PFSK-1 (cell line): ENCODE measurements around the gene SFT2D2.

Experiments
- FOXP2 ChIP-seq: optimal IDR thresholded peaks from 2 replicates; pipeline ENCODE3; 2011; ENCODE audit warnings: borderline replicate concordance, control low read depth, inconsistent platforms; ENCODE audit not compliant: insufficient read depth; ENCODE audit errors: extremely low read length, extremely low read depth
- POLR2AphosphoS5 ChIP-seq: IDR thresholded peaks from 2 replicates; pipeline ENCODE4 v1.6.1; 2012; ENCODE audit warnings: low read depth, mild to moderate bottlenecking, control low read depth, low read length, moderate library complexity
- REST ChIP-seq, 2 experiments: IDR thresholded peaks; 2 replicates each; pipeline versions ENCODE4 v1.6.1 to v1.8.0; 2011 to 2012; ENCODE audit warnings: low read depth in 2 of 2, low read length in 2 of 2, control low read depth in 1 of 2, inconsistent platforms in 1 of 2, mild to moderate bottlenecking in 1 of 2, moderate library complexity in 1 of 2; ENCODE audit not compliant: insufficient read depth in 1 of 2
- SIN3A ChIP-seq: IDR thresholded peaks from 2 replicates; pipeline ENCODE4 v1.6.1; 2012; ENCODE audit warnings: mild to moderate bottlenecking, low read length, moderate library complexity, borderline replicate concordance; ENCODE audit not compliant: insufficient read depth
- TAF1 ChIP-seq: IDR thresholded peaks from 2 replicates; pipeline ENCODE4 v1.6.1; 2012; ENCODE audit warnings: low read length, control low read depth, borderline replicate concordance; ENCODE audit not compliant: insufficient read depth

Gene SFT2D2

GRCh38 chr1:168199056-168199455, 26.7 kb upstream of the SFT2D2 start:
- TF ChIP-seq SIN3A = no peak
- TF ChIP-seq TAF1 = no peak
- TF ChIP-seq REST (IDR thresholded peaks at IDR 0.05; ENCODE audit: insufficient read depth in 1 of 2, low read depth in 2 of 2, low read length in 2 of 2) = no peak
- TF ChIP-seq POLR2AphosphoS5 = no peak

- TF ChIP-seq FOXP2 (no peak), SIN3A (no peak), REST (IDR thresholded peaks at IDR 0.05; ENCODE audit: insufficient read depth in 1 of 2, low read depth in 2 of 2, low read length in 2 of 2) (no peak), POLR2AphosphoS5 (no peak), TAF1 (no peak)
These were observed 22.7 kb upstream of the SFT2D2 start for GRCh38 chr1:168202941-168203654.

GRCh38 chr1:168206111-168206510, 19.7 kb upstream of the SFT2D2 start:
- no peak for TF ChIP-seq REST (IDR thresholded peaks at IDR 0.05; ENCODE audit: insufficient read depth in 1 of 2, low read depth in 2 of 2, low read length in 2 of 2)
- no peak for TF ChIP-seq SIN3A
- TF ChIP-seq FOXP2 = no peak
- no peak for TF ChIP-seq POLR2AphosphoS5
- TF ChIP-seq TAF1 = no peak

GRCh38 chr1:168210312-168210711, 15.5 kb upstream of the SFT2D2 start:
- no peak for TF ChIP-seq TAF1
- no peak for TF ChIP-seq SIN3A
- no peak for TF ChIP-seq FOXP2
- no peak for TF ChIP-seq REST (IDR thresholded peaks at IDR 0.05; ENCODE audit: insufficient read depth in 1 of 2, low read depth in 2 of 2, low read length in 2 of 2)
- no peak for TF ChIP-seq POLR2AphosphoS5

GRCh38 chr1:168213349-168213748, 12.5 kb upstream of the SFT2D2 start:
- no peak for TF ChIP-seq SIN3A
- TF ChIP-seq FOXP2 = no peak
- no peak for TF ChIP-seq REST (IDR thresholded peaks at IDR 0.05; ENCODE audit: insufficient read depth in 1 of 2, low read depth in 2 of 2, low read length in 2 of 2)
- TF ChIP-seq TAF1 = no peak
- no peak for TF ChIP-seq POLR2AphosphoS5
